Activated naive CD8-positive, alpha-beta T cell treated with anti-CD3 and anti-CD28 coated beads, Interleukin-2, amount 10 ng/mL, durations not matched to agents 7 days and 5 days (primary cell): ENCODE data around the gene SLC15A4. TPM values are rescaled to one million over a fixed set of nuclear protein-coding genes. Genes with fewer than 3 reads are reported as not detected.

Source experiments
- ATAC-seq: fragments of 150-1000 bp; cut with Tn5 transposase; one replicate; pipeline ENCODE4 v1.10.0; 2021; ENCODE audit warnings: low read depth, moderate library complexity
- POLR2A ChIA-PET: fragments of 350-600 bp; sonication (Branson Sonifier 250); formaldehyde crosslinking; loops from one replicate; lab custom pipeline; 2021; ENCODE audit warnings: antibody characterized with exemption; lab: Charles Lee
- DNase-seq: peaks from one replicate; pipeline ENCODE4 v3.0.0; 2021
- H3K27ac Mint-ChIP-seq: one replicate; pipeline ENCODE4 v1.8.0; 2022; ENCODE audit warnings: mild to moderate bottlenecking, mixed read lengths
- H3K27me3 Mint-ChIP-seq: one replicate; pipeline ENCODE4 v1.8.0; 2022; ENCODE audit warnings: mild to moderate bottlenecking, moderate library complexity, mixed read lengths
- H3K36me3 Mint-ChIP-seq: one replicate; pipeline ENCODE4 v1.8.0; 2021; ENCODE audit warnings: mild to moderate bottlenecking, mixed read lengths
- H3K4me1 Mint-ChIP-seq: one replicate; pipeline ENCODE4 v1.8.0; 2021; ENCODE audit warnings: mixed read lengths
- H3K4me3 Mint-ChIP-seq: one replicate; pipeline ENCODE4 v1.8.0; 2022; ENCODE audit warnings: mild to moderate bottlenecking, moderate library complexity, mixed read lengths
- H3K9me3 Mint-ChIP-seq: one replicate; pipeline ENCODE4 v1.8.0; 2021; ENCODE audit warnings: mixed read lengths
- total RNA-seq, 2 experiments: library from RNA; stranded (reverse); gene quantifications; one replicate each; pipeline ENCODE4 v1.2.3, GENCODE V29; 2021

The SLC15A4 gene
- total RNA-seq, 2 experiments from 2014 or later: 21.4 to 25.8 TPM

GRCh38 chr12:128830505-128830893, 6.7 kb upstream of the SLC15A4 start:
- H3K27me3 Mint-ChIP-seq: peaks cover 6% of the 10 kb centered on the region
- peaks cover 15% of the 10 kb centered on the region for H3K4me1 Mint-ChIP-seq
- H3K4me3 Mint-ChIP-seq: peak overlapping the region; percentile 66
- H3K36me3 Mint-ChIP-seq: no peaks in the 10 kb centered on the region
- POLR2A ChIA-PET: no interaction called here
- H3K27ac Mint-ChIP-seq: peak overlapping the region; percentile 84
- H3K9me3 Mint-ChIP-seq: no peaks in the 10 kb centered on the region
- DNase-seq: no peak
- ATAC-seq: no peak

GRCh38 chr12:128829861-128830504, 6.2 kb upstream of the SLC15A4 start:
- DNase-seq (no peak), ATAC-seq (peak; percentile 36)
- POLR2A ChIA-PET: no interaction called here
- Mint-ChIP-seq H3K27me3 (peaks cover 6% of the 10 kb centered on the region), H3K27ac (peak overlapping the region; percentile 84), H3K9me3 (no peaks in the 10 kb centered on the region), H3K4me1 (peaks cover 16% of the 10 kb centered on the region), H3K36me3 (no peaks in the 10 kb centered on the region), H3K4me3 (peak overlapping the region; percentile 66)

GRCh38 chr12:128827724-128828123, 4.0 kb upstream of the SLC15A4 start:
- POLR2A ChIA-PET: no interaction called here
- DNase-seq (no peak), ATAC-seq (no peak)
- no peaks in the 10 kb centered on the region for H3K36me3 Mint-ChIP-seq
- no peaks in the 10 kb centered on the region for H3K9me3 Mint-ChIP-seq
- peaks cover 6% of the 10 kb centered on the region for H3K27me3 Mint-ChIP-seq
- no peak overlapping the region for H3K4me3 Mint-ChIP-seq
- no peak overlapping the region for H3K27ac Mint-ChIP-seq
- peaks cover 20% of the 10 kb centered on the region for H3K4me1 Mint-ChIP-seq

GRCh38 chr12:128825835-128826234, 2.1 kb upstream of the SLC15A4 start:
- POLR2A ChIA-PET: interaction anchor here (0.6 to 2.6 kb wide), 2 partner anchors 29 to 1001 kb away, joined by 3 to 12 read pairs; no protein-coding TSS in a partner anchor
- Mint-ChIP-seq H3K4me3 (no peak overlapping the region), H3K4me1 (peaks cover 29% of the 10 kb centered on the region), H3K36me3 (peaks cover 6% of the 10 kb centered on the region), H3K27me3 (peaks cover 6% of the 10 kb centered on the region), H3K9me3 (no peaks in the 10 kb centered on the region), H3K27ac (no peak overlapping the region)
- DNase-seq (no peak), ATAC-seq (no peak)

- ATAC-seq: peak; percentile 59
- peaks cover 2% of the 10 kb centered on the region for H3K27me3 Mint-ChIP-seq
- peak overlapping the region; percentile 89 for H3K4me3 Mint-ChIP-seq
- DNase-seq: no peak
- H3K4me1 Mint-ChIP-seq: peaks cover 21% of the 10 kb centered on the region
- no peaks in the 10 kb centered on the region for H3K9me3 Mint-ChIP-seq
- peaks cover 8% of the 10 kb centered on the region for H3K36me3 Mint-ChIP-seq
- POLR2A ChIA-PET: interaction anchor here (1.1 to 2.6 kb wide), 4 partner anchors 13 to 40 kb away, joined by 3 to 12 read pairs (median 6); no protein-coding TSS in a partner anchor
- H3K27ac Mint-ChIP-seq: peak overlapping the region; percentile 78
Observed at GRCh38 chr12:128823216-128823915, 392 bp downstream of the SLC15A4 start.

GRCh38 chr12:128820723-128821432, 2.9 kb downstream of the SLC15A4 start:
- H3K27ac Mint-ChIP-seq: peak overlapping the region; percentile 2
- H3K4me1 Mint-ChIP-seq: peaks cover 33% of the 10 kb centered on the region
- H3K9me3 Mint-ChIP-seq: no peaks in the 10 kb centered on the region
- peak overlapping the region; percentile 66 for H3K4me3 Mint-ChIP-seq
- H3K27me3 Mint-ChIP-seq: no peaks in the 10 kb centered on the region
- no peak for DNase-seq
- H3K36me3 Mint-ChIP-seq: peaks cover 11% of the 10 kb centered on the region
- POLR2A ChIA-PET: interaction anchor here (1.5 kb wide), 1 partner anchor 38 kb away, joined by 3 read pairs; no protein-coding TSS in a partner anchor
- no peak for ATAC-seq

- POLR2A ChIA-PET: no interaction called here
- H3K4me3 Mint-ChIP-seq: no peak overlapping the region
- no peak for ATAC-seq
- DNase-seq: no peak
- H3K9me3 Mint-ChIP-seq: no peaks in the 10 kb centered on the region
- peaks cover 11% of the 10 kb centered on the region for H3K36me3 Mint-ChIP-seq
- H3K27me3 Mint-ChIP-seq: no peaks in the 10 kb centered on the region
- H3K4me1 Mint-ChIP-seq: peaks cover 35% of the 10 kb centered on the region
- no peak overlapping the region for H3K27ac Mint-ChIP-seq
Observed at GRCh38 chr12:128820253-128820652, 3.5 kb downstream of the SLC15A4 start.

GRCh38 chr12:128819293-128820144, 4.2 kb downstream of the SLC15A4 start:
- Mint-ChIP-seq H3K36me3 (peaks cover 17% of the 10 kb centered on the region), H3K27ac (no peak overlapping the region), H3K9me3 (no peaks in the 10 kb centered on the region), H3K4me3 (no peak overlapping the region), H3K4me1 (peaks cover 36% of the 10 kb centered on the region), H3K27me3 (no peaks in the 10 kb centered on the region)
- no peak for ATAC-seq
- DNase-seq: no peak
- POLR2A ChIA-PET: no interaction called here

GRCh38 chr12:128818065-128819022, 5.4 kb downstream of the SLC15A4 start:
- no peaks in the 10 kb centered on the region for H3K27me3 Mint-ChIP-seq
- H3K9me3 Mint-ChIP-seq: no peaks in the 10 kb centered on the region
- ATAC-seq (no peak), DNase-seq (no peak)
- H3K27ac Mint-ChIP-seq: peak overlapping the region; percentile 37
- peaks cover 25% of the 10 kb centered on the region for H3K36me3 Mint-ChIP-seq
- H3K4me3 Mint-ChIP-seq: no peak overlapping the region
- POLR2A ChIA-PET: no interaction called here
- peaks cover 38% of the 10 kb centered on the region for H3K4me1 Mint-ChIP-seq

GRCh38 chr12:128817111-128818015, 6.4 kb downstream of the SLC15A4 start:
- H3K27me3 Mint-ChIP-seq: no peaks in the 10 kb centered on the region
- peak overlapping the region; percentile 51 for H3K27ac Mint-ChIP-seq
- DNase-seq: no peak
- peaks cover 41% of the 10 kb centered on the region for H3K4me1 Mint-ChIP-seq
- no peaks in the 10 kb centered on the region for H3K9me3 Mint-ChIP-seq
- peaks cover 27% of the 10 kb centered on the region for H3K36me3 Mint-ChIP-seq
- ATAC-seq: no peak
- H3K4me3 Mint-ChIP-seq: no peak overlapping the region
- POLR2A ChIA-PET: no interaction called here

- peaks cover 40% of the 10 kb centered on the region for H3K4me1 Mint-ChIP-seq
- ATAC-seq: no peak
- no peak overlapping the region for H3K27ac Mint-ChIP-seq
- H3K4me3 Mint-ChIP-seq: no peak overlapping the region
- H3K9me3 Mint-ChIP-seq: no peaks in the 10 kb centered on the region
- H3K36me3 Mint-ChIP-seq: peaks cover 26% of the 10 kb centered on the region
- H3K27me3 Mint-ChIP-seq: no peaks in the 10 kb centered on the region
- DNase-seq: no peak
- POLR2A ChIA-PET: no interaction called here
Observed at GRCh38 chr12:128816643-128816920, 7.2 kb downstream of the SLC15A4 start.
